A204.1 (cell line): ENCODE measurements around the gene DCP1B.

Experiments used
- FAIRE-seq: peaks from 2 replicates; lab custom pipeline; 2012; peaks lifted over from hg19 to GRCh38; lab: Jason Lieb, UNC

Gene DCP1B

GRCh38 chr12:1934831-1935230 is 69.4 kb downstream of the DCP1B start:
- no peak for FAIRE-seq

GRCh38 chr12:1934068-1934467 is 70.2 kb downstream of the DCP1B start:
- no peak for FAIRE-seq

DNA sequence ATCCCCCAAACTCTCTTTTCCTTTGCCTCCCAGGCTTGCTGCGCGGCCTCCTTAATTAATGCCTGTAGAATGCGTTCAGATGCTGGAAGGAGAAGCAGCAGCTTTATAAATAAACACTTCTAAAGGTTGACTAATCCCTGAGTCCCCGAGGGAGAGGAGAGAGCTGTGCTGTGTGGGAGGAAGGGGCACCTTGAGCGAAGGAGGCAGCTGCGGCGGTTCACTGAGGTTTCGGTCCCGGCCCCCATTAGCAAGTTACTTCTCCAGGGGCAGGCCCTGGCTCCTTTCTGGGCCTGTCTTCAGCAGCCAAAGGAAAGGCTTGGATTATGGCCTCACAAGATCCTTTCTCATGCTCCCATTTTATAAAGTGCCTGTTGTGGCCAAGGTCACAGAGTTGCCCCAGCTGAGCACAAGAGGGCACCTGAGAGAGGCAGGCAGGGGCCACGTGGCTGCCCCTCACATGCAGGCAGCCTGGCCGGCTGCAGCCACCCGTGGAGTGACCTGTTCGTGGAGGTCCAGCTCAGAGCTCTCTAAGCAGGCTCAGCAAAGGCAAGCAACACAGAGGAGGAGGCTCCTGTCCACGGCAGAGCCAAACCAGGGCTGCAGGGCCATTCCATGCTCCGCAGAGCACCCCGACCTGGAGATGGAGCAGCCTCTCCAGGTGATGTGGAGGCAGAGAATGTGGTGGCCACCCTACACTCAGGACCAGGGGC is 70.8 kb downstream of the DCP1B start:
- no peak for FAIRE-seq

GRCh38 chr12:1932264-1932777 is 71.9 kb downstream of the DCP1B start:
- no peak for FAIRE-seq

- FAIRE-seq = no peak
These were observed 72.6 kb downstream of the DCP1B start for GRCh38 chr12:1931642-1932041.

- no peak for FAIRE-seq
These were observed 73.3 kb downstream of the DCP1B start for GRCh38 chr12:1930803-1931597.

DNA sequence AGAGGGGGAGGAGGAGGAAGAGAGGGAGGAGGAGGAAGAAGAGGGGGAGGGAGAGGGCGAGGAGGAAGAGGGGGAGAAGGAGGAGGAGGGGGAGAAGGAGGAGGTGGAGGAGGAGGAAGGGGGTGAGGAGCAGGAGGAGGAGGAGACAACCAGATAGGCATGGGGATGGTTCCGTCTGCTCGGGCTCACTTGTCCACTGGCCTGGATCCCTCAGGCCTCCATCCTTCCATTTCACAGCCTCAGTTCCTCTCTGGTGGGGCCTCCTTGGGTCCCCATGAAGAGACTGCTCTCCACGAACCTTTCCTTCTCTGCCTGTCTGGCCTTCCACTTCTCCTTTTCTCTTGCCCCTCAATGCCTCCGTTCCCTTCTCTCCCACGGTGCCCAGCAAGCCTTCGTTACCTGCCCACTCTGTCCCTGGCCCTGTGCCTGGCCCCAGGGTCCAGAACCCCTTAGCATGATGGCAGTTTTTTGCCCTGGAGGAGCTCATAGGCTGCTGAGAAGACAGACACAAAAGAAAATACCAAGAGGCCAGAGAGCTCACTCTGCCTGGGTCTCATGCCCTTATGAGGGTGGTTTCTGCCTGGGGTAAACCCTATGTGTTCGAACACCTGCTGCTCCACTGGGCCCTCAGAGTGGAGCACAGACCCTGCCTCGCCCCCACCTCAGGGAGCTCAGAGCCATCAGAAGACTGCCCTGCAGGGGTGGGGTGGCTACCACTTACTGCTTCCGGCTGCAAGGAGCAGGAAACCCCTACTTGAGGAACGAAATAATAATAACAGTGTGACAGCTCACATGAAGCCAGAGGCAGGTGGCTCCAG is 74.1 kb downstream of the DCP1B start:
- FAIRE-seq = no peak

- FAIRE-seq = no peak
These were observed 74.8 kb downstream of the DCP1B start for GRCh38 chr12:1929241-1929984.

DNA sequence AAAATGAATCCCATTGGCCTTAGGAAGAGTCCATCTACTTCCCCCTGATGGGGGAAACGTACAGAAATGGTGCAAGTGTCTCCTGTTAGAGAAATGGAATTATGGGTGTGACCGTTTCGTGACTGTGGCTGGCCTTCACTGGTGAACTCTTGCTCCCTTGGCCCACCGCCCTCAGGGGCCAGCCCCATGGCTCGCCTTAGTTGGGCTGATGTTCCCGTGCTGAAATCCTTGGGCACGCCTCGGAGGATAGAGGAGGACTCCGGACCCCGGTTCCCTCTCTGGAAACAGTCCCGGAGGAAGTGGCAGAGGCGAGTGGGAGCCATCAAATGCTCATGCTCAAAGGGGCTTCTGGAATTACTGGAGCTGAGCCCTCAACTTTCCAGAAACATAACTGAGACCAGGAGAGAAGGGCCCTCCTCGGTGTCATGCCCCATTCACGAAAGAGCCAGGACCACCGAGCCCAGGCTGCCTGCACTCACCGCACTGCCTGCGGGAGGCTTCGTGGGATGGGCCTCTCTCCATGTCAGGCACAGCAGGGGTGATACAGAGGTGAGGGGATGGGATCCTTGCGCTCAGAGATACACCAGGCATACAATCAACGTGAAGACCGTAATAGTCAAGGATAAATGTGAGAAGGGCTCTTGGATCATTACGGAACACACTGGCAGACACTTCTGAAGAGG is 75.7 kb downstream of the DCP1B start:
- FAIRE-seq = no peak

DNA sequence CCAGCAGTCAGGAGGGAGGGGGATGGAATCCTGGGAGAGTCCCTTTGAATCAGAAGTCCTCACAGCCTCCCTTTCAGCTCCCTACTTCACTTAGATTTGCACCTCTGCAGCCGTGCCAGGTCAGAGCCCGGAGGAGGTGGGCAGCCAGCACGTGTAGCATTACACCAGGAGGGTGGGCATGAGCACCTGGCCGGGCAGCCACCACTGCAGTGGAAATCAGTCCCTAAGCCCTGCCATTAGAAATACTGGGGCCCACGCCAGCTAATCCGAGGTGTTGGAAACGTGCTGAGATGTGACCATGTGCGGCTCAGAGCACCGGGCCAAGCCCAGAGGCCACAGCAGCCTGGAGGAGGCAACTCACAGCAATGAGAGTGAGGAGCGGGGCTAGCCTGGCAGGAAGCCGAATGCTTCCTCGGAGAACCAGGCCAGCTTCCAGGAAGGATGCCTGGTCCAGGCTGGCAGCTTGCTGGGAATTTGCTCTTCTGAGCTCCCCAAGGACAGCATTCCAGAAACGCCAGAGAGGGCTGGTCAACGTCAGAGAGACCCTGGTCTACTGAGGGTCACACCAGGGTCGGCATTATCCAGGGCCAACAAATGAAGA is 76.4 kb downstream of the DCP1B start:
- FAIRE-seq = no peak

GRCh38 chr12:1927051-1927680 is 77.1 kb downstream of the DCP1B start:
- no peak for FAIRE-seq

GRCh38 chr12:1926251-1926657 is 78.0 kb downstream of the DCP1B start:
- FAIRE-seq = no peak

DNA sequence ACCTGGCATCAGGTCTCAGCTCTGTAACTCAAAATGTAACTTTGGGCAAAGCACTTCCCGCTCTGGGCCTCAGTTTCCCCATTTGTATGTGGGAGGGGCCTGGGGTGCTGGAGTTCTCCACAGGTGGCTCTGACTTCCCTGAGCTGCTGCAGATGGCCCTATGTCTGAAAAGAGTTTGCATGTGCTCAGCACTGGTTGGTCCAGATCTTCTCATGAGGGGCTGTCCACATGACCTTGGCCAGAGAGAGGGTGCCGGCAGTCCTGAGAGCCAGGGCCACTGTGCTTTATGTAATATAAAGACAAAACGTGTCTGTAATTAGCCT is 78.6 kb downstream of the DCP1B start:
- FAIRE-seq = no peak

GRCh38 chr12:1924996-1925683 is 79.1 kb downstream of the DCP1B start:
- FAIRE-seq = no peak

DNA sequence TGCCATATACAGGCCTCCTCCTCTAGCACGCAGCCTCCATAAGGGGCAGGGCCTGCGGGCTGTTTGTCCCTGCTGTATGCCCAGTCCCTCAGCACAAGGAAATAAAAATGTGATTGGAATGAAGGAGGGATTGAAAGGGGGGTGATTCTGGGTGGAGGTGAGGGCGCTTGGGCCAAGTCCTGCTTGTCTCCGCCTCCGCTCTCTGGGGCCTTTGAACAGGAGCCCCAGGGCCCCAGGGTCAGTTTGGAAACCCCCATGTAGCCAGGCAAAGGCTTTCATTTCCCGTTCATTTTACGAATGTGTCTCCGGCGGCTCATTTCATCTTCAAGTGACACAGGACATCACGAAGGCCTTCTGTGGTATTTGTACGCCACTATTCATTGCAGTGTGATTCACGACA is 81.3 kb downstream of the DCP1B start:
- FAIRE-seq = no peak

DNA sequence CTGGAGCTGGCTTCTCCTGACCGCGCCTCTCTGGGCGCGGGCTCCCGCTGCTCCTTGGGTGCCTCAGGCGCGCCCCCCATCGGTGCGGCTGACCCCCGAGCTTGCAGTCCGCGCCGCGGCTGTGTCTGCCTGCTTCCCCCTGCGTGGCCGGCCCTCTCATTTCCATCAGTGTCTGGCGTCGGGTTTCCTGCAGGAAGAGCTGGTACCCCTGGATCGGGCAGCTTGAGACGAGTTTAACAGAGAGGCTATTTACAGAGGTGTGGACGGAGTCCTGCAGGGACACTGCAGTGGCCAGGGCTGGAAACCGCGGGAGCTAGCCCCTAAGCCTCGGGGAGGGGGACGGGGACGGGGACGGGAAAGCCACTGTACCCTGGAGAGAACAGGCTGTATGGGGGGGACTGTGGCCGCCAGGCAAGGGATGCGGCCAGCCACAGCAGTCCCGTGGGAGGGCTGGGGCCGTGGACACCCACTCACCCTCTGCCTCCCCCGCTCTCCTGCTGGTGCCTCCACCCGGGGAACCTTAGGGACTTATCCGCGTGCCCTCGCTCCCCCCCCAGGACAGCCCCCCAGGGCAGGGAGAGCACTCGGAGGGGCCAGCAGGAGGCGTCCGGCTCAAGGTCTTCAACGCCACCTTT is 82.1 kb downstream of the DCP1B start:
- no peak for FAIRE-seq

DNA sequence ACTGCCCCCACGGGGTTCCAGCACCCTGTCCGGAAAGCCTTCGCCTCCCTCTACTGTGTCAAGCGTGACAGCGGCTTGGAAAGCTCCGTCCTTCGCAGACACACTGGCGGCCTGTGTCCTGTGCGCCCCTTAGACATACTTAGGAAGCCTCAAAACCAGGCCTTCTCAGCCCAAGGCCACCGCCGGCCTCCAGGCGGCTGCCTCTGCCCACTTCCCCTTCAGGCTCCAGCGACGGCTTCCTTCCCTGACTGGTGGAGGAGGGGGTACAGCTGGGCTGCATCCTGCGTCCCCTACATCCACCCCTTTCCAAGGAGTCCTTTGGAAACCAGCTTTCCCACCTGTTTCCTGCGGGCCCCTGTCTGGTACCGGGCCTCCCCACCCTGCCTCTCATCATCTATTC is 83.3 kb downstream of the DCP1B start:
- FAIRE-seq = no peak

DNA sequence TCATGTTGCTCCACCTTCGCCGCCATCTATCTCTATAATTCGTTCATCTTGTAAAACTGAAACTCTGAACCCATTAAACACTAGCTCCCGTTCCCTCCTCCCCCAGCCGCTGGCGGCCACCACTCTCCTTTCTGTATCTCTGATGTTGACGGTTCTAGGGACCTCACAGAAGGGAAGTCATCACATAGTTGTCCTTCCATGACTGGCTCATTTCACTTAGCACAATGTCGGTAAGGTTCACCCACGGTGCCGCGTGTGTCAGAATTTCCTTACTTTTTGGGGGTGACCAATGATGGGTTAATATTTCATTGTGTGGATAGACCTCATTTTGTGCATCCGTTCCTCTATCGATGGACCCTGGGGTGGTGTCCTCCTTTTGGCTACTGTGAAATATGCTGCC is 83.8 kb downstream of the DCP1B start:
- FAIRE-seq = no peak

- FAIRE-seq = no peak
These were observed 84.5 kb downstream of the DCP1B start for GRCh38 chr12:1919763-1920162.

- no peak for FAIRE-seq
These were observed 85.0 kb downstream of the DCP1B start for GRCh38 chr12:1919284-1919683.
